Suppressor macrophage treated with lipopolysaccharide for 1 hour (primary cell): Measurements from ENCODE around the gene PRDM5.

Experiments used
- DNase-seq, 3 donors: peaks; one replicate each; pipeline ENCODE4 v3.0.0-alpha.2; 2020 to 2022

PRDM5 gene

DNA sequence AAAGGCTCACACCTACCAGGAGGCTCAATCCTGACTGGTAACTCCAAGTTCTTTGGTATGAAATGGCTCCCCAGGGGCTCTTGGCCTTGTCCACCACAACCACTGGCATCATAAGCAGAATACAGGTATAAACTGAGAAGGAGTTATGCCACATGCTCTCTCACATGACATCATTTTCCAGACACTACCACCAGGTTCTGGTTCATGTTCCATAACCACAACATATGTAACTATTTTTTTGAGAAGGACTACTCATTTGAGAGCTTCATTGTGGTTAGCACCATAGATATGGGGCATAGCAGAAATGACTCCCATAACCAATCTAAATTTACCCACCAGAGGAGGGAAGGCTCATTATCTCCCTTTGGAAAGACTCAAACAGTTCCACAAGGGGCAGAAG is 19.6 kb downstream of the PRDM5 start:
- no peak for DNase-seq

DNA sequence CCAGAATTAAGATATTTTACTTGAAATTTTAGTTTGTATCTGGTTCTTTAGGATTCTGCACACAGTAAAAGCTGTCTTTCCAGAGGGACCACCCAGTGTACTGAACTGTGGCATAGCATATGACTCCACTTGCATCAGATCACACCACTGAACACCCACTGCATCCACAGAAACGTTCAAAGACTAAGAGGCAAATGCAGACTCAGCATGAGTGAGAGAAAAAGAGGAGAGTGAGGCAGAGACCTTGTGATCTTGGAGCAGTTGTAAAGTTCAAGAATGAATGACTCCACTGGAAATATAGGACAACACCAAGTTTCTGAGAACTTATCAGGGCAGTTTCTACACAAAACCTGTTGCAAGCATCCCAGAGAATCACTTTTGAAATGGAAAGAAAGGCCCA is 20.8 kb downstream of the PRDM5 start:
- no peak for DNase-seq

DNA sequence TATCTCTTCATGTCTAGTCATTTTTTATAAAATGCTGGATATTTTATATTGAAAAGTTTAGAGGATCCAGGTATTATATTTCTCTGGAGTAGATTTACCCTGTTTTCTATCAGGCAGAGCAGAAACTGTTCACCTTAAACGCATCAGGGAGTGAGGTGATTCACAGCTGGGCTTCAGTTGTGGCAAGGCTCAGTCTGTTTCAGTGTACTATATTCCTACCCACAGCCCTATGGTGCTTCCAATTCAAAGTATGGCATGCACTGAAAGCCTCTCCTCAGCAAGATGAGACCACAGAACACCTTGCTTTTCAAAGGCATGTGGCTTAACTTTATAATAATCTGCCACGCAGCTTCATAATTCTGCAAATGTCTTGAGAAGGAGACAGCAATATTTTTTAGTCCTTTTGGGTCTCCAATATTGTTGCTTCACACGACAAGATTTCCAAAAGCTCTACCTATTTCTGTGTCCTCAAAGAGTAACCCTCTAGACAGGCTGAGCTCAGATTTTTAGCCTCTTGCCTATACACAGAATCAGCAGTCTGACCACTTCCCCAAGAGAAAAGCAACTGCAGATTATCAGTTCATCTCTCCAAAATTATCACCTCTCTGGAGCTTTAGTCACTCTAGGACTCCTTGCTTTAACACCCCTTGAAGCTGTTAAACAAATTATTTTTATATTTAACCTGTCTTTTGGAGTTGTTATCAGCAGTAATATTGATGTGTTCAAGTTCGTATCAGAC is 24.4 kb downstream of the PRDM5 start:
- no peak for DNase-seq

DNA sequence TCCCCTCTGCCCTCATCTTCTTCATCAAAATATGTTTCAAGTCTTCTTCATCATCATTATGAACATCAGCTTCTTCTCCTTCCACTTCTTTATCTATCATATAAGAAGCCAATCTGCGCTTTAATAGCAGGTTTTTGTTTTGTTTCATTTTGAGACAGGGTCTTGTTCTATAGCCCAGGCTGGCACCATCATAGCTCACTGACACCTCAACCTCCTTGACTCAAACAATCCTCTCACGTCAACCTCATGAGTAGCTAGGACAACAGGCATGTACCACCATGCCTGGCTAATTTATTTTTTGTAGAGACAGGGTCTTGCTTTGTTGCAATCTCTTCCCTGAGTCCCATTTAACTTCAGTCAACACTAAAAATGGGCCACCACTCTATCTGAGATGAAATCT is 27.0 kb downstream of the PRDM5 start:
- DNase-seq = no peak

DNA sequence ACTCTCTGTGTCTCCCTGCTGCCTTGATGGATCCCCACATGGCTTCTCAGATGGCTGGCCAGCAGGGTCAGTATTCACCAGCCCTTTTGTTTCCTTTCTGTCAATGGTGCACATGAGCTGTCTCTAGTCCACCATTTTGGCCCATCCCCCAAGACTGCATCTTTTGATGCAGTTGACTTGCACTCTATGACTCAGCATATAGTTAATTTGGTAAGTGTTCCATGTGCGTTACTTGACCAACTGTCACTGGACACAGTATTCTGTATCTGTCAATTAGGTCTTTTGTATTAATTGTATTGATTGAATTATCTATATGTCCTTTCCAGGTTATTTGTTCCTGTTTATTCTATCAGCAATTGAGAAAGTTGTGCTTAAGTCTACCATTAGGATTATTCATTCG is 29.2 kb downstream of the PRDM5 start:
- no peak for DNase-seq

DNA sequence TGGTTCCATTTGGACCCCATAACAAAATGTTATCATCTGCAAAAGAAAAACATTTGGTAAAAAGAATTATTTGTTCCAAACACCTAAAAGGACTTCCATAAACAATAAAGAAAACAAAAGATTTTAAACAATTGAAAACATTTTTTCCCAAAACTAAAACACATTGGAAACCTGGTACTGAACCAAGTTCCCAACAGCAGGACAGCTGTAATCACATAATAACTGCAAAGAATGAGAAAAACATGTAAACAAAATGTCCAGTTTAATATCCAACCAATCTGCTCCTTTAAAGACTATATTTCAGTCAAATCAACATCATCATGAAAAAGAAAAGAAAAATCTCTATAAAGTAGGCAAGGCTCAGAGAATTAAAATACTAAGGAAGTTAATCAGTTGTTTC is 36.3 kb downstream of the PRDM5 start:
- DNase-seq = no peak

DNA sequence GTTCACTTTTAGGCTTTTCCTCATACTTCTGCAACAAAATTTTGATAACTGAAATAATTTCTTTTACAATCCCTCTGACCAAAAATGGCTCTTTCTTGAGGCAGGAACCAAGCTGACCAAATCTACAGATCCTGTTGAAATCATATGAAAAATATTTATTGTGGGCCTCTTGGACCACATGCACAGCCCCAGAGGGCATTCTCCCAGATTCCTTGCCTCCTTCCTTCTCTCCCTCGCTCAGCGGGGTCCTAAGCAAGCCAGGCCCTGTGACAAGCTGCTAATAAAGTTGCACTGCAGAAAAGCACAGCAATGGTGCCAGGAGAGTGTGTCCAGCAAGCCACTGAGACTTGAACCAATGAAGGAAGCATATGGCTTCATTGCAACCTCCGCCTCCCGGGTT is 40.7 kb downstream of the PRDM5 start:
- no peak for DNase-seq

DNA sequence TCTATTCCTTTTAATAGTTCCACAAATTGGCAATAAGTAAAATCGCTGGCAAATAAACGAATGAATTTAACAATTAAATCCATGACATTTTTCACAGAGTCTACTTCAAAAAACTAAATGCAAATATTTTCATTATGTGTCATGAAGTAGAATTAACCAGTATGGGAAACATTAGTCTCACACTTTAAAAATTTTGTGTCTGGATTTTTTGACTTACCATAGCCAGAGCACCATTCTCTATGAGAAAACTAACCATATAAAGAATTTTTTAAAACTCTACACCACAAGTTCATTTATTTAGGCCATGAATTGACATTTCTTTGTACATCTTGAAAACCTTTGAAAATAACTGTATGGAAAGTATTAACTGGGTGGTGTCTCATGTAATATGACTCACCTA is 41.2 kb downstream of the PRDM5 start:
- no peak for DNase-seq

DNA sequence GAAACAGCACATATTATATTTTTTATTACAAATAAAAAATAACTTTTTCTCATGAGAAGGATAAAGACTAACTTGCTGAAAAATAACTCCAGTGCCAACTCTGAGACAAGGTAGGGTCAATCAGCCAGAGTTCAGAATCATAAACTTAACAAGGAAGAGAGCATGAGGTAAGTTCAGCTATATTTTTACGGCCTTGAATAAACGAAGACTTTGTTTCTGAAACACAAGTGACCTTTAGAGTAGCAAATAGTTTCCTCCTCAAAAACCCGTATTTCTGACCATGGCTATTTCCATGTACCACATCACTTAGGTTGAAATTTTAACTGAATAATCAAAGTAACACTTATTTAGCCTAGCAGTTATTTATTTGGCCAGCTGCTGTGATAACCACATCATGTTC is 45.5 kb downstream of the PRDM5 start:
- no peak for DNase-seq

DNA sequence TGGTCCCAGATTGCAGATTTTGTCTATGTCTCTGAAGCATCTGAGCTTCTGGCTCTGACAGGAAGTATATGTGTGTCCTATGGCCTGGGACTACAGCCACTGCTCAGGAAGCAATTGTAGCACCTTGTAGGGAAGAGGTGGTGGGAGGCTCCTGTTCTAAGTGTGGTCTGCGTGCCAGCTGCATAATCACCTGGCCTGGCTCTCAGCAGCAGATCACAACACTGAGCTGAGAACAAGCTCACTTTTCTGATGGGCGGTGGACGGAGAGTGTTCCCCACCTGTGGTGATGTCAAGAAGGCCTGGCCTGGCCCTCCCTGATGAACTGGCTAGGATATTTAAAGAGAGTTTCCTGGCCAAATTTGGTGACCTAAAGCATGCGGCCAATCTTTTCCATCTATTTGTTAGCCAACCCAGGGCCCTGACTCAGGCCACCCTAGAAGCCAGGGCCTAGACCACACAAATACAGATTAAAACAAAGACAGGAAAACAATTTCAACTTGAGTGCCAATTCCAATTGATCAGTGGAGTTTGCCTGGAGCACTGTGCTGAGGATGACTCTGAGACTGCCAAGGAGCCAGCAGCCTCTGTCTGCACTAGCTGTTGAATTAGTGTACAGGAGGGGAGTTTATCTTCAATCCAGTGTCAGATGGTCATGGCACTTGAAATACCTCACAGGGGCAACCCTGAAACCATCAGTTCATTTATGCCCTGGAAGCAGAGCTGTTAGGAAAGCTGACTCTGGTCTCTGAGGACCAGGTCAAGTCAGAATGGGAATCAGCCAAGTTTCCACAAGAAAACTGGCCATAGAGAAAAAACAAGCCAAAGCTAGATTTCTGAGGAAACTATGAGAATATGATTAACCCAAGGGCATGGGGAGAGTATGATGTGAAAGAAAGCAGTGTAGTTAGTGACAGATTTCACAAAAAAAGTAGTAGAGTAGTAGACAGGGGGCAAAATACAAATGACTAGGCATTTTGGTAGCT is 47.4 kb downstream of the PRDM5 start:
- no peak for DNase-seq

DNA sequence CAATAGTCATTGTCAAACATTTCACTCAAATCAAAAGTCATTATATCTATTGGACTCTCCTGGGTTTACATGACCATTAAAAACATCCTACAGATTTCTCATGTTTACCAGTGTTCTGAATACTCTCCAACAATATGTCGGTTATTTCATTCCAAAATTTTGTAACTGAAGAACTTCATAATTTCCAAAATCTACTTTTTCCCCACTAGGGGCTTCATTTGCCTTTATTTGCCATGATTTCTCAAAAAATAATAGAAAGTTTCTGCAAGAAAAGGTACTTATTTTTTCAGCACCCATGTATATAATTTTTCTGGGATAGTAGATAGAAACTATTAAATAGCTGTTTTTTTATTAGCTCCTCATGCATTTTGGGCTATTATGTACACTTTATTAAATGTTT is 49.0 kb downstream of the PRDM5 start:
- DNase-seq = no peak

DNA sequence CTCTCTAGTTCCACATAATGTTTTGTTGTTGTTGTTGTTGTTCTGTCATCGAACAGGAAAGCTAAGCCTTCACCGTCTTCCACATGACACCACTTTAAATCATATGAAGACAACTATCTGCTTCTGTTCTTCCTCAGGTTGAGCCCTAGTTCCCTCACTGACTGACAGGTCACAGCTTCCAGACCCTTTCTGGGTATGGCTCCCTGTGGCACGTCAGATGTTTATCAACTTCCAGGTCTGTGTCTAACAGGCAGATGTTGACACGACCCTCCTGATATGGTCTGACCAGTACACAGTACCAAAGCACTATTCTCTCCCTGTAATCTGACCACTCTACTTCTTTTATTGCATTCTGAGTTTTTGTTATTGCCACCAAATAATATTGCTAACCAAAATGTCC is 51.4 kb downstream of the PRDM5 start:
- no peak for DNase-seq

DNA sequence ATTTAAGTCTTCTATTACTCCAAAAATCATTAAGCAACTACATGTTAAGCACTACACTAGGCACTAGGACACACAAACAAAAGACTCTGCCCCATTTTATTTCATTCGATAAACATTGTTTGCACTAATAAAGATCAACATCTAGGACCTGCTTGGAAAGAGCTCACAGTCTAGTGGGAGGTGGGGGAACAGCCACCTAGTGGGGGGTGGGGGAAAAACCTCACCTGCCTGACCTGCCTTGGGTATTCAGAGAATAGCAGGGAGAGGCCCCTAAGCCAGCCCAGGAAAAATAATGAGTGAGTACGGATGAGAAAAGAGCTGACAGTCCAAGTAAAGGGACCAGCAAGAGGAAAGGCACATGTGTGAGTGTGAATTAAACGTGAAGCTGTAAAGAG is 52.2 kb downstream of the PRDM5 start:
- no peak for DNase-seq

DNA sequence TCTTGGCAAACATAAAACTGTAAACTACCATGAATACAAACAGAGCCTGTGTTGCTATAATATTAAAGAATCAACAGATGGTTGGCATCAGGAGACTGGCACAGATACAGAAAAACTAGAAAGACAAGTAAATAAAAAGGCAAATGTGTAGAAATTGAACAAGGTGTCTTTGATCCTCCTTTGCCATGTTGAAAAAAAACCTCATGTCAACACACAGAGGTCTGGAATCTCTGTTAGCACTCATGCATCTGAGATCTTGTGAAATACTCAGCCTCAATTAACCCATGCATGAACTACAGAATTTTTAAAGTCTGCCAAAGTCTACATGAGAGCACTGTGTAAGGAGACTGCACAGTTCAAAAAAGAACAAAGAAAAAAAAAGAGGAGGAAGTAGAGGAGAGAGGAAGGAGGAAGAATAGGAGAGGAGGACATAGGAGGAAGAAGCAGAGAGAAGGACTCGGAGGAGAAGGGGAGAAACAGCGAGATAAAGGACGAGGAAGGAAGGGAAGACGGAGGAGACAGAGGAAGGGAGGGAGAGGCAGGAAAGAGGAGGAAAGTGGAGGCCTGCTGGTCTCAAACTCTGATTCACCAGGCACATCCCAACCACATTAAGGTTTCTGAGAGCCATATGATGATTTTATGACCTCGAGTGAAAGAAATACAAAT is 52.8 kb downstream of the PRDM5 start:
- DNase-seq = no peak

DNA sequence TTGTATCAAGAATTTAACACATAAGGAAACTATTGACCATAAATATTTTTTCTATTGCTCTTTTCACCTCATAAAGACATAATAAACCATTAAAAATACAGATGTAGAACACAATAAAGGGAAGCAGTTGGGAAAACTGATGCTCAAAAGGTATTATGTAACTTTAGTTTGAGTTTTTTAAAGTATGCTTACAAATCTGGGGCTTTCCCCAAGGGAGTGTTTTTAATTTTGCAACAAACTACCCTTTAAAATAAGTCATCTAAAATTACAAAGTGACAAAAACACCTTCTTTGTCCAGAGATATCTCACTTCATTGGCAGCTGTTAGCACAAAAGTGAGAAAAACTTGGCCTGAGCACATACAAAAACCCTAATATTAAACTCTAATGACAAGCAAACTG is 55.0 kb downstream of the PRDM5 start:
- DNase-seq = peak; percentile 29 to 63 (median 55)

DNA sequence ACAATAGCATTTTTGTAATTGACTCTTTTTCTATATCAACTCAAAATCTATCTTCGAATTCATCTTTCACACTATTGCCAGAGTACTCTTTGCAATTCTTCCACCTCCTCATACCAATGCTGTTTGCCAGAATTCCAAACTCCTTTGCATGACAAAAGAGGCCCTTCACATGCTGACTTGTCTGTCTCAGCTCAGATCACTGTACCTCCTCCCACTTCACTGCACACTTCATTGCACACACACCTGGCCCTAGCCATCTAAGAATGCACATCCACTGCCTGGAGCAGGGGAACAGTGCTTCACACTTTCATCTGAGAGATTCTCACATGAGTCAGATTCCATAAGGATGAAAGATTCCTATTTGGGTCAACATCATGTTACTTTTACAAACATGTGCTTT is 56.5 kb downstream of the PRDM5 start:
- no peak for DNase-seq

DNA sequence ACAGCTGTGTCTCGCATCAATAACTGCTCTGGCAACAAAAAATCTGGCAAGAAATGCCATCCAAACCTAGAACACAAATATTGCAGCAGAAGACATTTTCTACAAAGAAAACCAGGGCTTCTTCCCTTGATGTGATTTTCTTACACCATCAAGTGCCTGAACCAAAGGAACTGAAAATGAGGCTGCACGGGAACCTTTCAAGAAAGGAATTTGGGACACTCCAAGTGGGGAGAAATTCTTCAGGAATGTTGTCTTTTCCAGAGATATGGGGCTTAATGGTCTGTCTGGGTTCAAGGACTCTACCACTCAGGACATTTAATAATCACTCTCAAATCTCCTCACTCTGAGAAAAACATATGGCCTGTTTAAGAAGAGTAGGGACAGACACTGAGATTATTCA is 57.6 kb downstream of the PRDM5 start:
- DNase-seq = no peak

DNA sequence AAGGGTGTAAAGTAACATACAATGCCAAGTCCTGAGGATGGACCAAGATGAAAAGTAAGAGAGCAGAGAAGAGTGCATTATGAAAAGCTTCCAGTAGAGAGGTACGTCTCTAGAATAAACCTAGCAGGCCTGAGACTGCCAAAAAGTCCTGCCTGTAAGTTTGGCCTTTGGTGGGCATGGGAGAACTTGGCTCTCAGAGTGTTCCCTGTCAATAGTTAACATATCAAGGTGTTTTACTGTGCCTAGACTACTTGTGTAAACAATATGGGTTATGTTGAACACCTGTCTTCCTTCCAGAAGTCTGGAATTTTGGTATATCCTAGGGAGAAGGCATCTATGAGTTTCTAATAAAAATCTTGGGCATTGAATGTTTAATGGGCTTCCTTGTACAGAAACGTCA is 60.1 kb downstream of the PRDM5 start:
- no peak for DNase-seq

DNA sequence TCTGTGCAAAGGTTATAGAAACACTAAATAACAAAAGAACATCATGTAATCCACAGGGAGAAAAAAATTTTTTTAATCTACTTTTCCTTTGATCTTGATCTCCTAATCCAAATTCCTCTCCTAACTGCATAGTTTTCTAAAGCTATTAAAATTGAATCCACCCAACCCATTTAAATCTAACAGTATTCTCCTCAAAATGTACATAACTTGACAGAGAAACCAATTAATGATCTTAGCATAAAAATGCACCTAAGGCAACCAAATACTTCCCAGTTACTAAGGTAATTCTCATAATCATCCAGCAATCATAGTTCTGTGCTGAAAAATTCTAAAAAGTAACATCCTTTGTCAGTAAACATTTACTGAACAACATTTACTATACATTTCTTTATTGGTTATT is 60.7 kb downstream of the PRDM5 start:
- DNase-seq = no peak

DNA sequence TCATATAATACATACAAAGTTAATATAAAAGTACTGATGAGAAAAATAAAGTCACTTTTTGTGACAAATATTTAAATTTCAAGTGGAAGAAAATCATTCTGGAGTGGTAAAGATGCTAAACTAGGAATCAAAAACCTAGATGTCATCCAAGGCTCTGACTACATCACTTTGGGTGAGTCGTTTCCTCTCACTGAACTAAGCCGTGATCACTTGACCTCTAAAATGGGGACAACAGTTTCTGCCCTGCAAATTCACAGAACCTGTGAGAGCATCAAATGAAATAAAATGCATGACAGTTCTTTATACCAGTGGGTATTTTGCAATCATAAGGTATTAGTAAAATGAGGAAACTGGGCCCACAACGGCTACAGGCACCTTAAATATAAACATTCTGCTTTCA is 63.8 kb downstream of the PRDM5 start:
- peak in 1 of 3 donors; percentile 19 for DNase-seq

DNA sequence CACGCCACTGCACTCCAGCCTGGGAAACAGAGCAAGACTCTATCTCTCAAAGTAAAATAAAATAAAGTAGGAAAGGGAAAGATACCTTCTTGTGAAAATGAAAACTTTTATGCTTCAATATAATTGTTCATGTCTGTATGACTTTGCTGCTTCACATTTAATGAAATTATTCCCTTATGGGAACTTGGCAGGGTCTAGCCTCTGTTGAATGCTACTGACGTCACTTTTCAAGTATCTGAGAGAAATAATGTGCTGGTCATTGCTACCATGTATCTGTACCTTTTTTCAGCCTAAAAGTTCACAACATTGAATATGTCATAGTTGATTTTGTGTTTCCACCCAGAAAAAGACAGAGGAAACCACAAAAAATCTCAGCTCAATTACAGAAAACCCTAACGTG is 65.2 kb downstream of the PRDM5 start:
- no peak for DNase-seq

DNA sequence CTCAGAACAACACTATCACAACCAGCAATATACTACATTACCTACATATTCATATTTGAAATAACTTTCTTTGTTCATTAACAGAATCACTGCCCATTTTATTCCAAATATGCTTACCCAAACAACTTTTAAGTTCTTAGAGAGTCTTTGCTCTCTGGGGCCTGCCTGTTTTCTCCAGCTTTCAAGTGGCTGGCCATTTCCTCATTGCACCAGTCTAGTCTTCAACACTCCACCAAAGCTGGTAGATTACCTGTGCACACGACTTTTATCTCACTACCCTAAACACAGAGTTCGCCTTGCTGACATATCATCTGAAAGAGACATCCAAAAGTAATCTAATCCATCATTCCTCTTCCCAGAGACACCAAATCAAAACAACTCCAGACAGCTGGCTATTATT is 66.2 kb downstream of the PRDM5 start:
- no peak for DNase-seq

DNA sequence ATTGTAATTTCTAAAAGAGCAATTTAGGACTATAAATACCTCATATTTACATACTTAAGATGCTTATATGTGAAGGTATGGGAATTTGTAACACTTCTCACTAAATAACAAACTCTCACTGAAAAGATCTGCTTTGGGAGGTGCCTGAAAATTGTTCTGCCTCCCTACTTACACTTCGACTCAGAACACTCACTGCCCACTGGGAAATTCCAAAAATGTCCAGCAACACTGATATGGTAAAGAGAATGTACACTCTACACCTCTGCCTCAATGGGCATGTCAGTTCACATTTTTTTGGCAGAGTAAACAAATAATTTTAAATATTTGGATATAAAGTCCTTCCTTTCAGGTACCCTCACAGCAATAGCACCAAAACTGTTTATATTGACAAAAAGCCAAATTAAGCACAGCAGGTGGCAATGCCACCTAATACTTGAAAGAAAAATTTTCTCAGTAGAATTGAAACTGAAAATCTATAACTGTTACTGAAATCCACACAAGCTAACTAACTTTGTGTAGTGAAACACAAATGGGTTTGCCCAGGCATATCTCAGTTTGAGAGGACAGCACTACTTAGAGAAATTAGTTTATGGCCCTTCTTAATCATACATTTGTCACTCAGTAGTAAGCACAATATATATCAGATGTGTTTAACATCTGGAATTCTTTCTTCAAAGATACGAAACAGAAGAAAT is 67.1 kb downstream of the PRDM5 start:
- DNase-seq = no peak
